H1 (cell line): Measurements from ENCODE around the gene GADD45GIP1. TPM values are rescaled to one million over a fixed set of nuclear protein-coding genes. Genes with fewer than 3 reads are reported as not detected.

Source experiments
- CTCF ChIA-PET: fragments of 300-600 bp; sonication (Branson Sonifier 250); formaldehyde crosslinking; loops from one replicate; lab custom pipeline; 2021; ENCODE audit not compliant: partially characterized antibody; lab: Charles Lee
- POLR2A ChIA-PET: fragments of 300-600 bp; sonication (Branson Sonifier 250); formaldehyde crosslinking; loops from one replicate; lab custom pipeline; 2021; ENCODE audit warnings: inconsistent platforms; ENCODE audit not compliant: partially characterized antibody; lab: Charles Lee
- DNase-seq, 2 experiments: peaks; one replicate each; pipeline versions ENCODE4 v3.0.0 to v3.0.0-alpha.2; 2010 to 2022; ENCODE audit warnings: low spot score in 2 of 2, low read depth in 1 of 2, mixed read lengths in 1 of 2
- FAIRE-seq: peaks from 2 replicates; lab custom pipeline; 2011; peaks lifted over from hg19 to GRCh38; lab: Jason Lieb, UNC
- H2AFZ ChIP-seq: 2 replicates; pipeline ENCODE4 v1.8.1; 2012; ENCODE audit warnings: low read length, inconsistent platforms
- H2AK5ac ChIP-seq: 2 replicates; pipeline ENCODE4 v1.6.1; 2013; ENCODE audit warnings: low read depth, low read length
- H2BK120ac ChIP-seq: replicated peaks from 2 replicates; pipeline ENCODE3; 2013; ENCODE audit warnings: low read depth, low read length, inconsistent platforms
- H2BK12ac ChIP-seq: 2 replicates; pipeline ENCODE4 v1.6.1; 2013; ENCODE audit warnings: low read depth, low read length
- H2BK15ac ChIP-seq: 2 replicates; pipeline ENCODE4 v1.6.1; 2013; ENCODE audit warnings: low read length
- H2BK20ac ChIP-seq: 2 replicates; pipeline ENCODE4 v1.6.1; 2013; ENCODE audit warnings: low read length
- H2BK5ac ChIP-seq: 2 replicates; pipeline ENCODE4 v1.6.1; 2013; ENCODE audit warnings: low read depth, low read length
- H3K14ac ChIP-seq: 2 replicates; pipeline ENCODE4 v1.6.1; 2013; ENCODE audit warnings: inconsistent platforms; ENCODE audit not compliant: insufficient read length
- H3K18ac ChIP-seq: 2 replicates; pipeline ENCODE4 v1.6.1; 2013; ENCODE audit warnings: low read length; ENCODE audit errors: extremely low read depth
- H3K23ac ChIP-seq: 2 replicates; pipeline ENCODE4 v1.6.1; 2013; ENCODE audit warnings: inconsistent platforms; ENCODE audit not compliant: insufficient read length
- H3K23me2 ChIP-seq: 2 replicates; pipeline ENCODE4 v1.6.1; 2013; ENCODE audit warnings: low read depth, low read length
- H3K27ac ChIP-seq: 2 replicates; pipeline ENCODE4 v1.6.1; 2011; ENCODE audit warnings: low read depth, low read length, inconsistent platforms
- H3K27me3 ChIP-seq, 4 experiments: replicated peaks in 1 of 4; 1 replicate in 1 of 4; 2 replicates in 3 of 4; pipeline versions ENCODE4 v1.6.1 to v1.8.1; 2011 to 2013; ENCODE audit warnings: low read length in 3 of 4, mild to moderate bottlenecking in 3 of 4, inconsistent platforms in 2 of 4, mixed read lengths in 2 of 4, moderate library complexity in 1 of 4; ENCODE audit not compliant: control insufficient read depth in 3 of 4, insufficient read depth in 3 of 4; ENCODE audit errors: extremely low read depth in 1 of 4
- H3K36me3 ChIP-seq, 4 experiments: 2 replicates each; pipeline versions ENCODE4 v1.6.1 to v1.8.1; 2011 to 2013; ENCODE audit warnings: mild to moderate bottlenecking in 4 of 4, low read length in 3 of 4, moderate library complexity in 2 of 4, control low read depth in 1 of 4, inconsistent platforms in 1 of 4; ENCODE audit not compliant: insufficient read depth in 4 of 4, control insufficient read depth in 2 of 4
- H3K4ac ChIP-seq: replicated peaks from 2 replicates; pipeline ENCODE3; 2013; ENCODE audit warnings: low read length, low read depth, mixed read lengths, inconsistent platforms; ENCODE audit not compliant: insufficient read length
- H3K4me1 ChIP-seq, 4 experiments: replicated peaks in 1 of 4; 1 replicate in 1 of 4; 2 replicates in 3 of 4; pipeline versions ENCODE4 v1.6.1 to v1.8.1; 2011 to 2013; ENCODE audit warnings: low read length in 3 of 4, inconsistent platforms in 2 of 4, mixed read lengths in 1 of 4; ENCODE audit not compliant: insufficient read depth in 4 of 4, control insufficient read depth in 3 of 4
- H3K4me2 ChIP-seq, 2 experiments: 2 replicates each; pipeline versions ENCODE4 v1.6.1 to v1.8.1; 2011 to 2013; ENCODE audit warnings: low read depth in 2 of 2, low read length in 2 of 2, control low read depth in 1 of 2, inconsistent platforms in 1 of 2, mild to moderate bottlenecking in 1 of 2; ENCODE audit not compliant: insufficient read depth in 1 of 2
- H3K4me3 ChIP-seq, 4 experiments: fragments of 200-600, 300-600 bp in 1 of 4; sonication (generic), shearing (Covaris generic), sonication (Bioruptor Twin) in 1 of 4; 2 replicates each; pipeline versions ENCODE4 v1.5.1 to v1.8.1; 2011 to 2016; ENCODE audit warnings: low read length in 4 of 4, low read depth in 3 of 4, control low read depth in 2 of 4, inconsistent platforms in 2 of 4, mild to moderate bottlenecking in 2 of 4, mixed read lengths in 1 of 4, moderate library complexity in 1 of 4; ENCODE audit not compliant: insufficient read depth in 2 of 4; ENCODE audit errors: extremely low read depth in 1 of 4
- H3K56ac ChIP-seq: replicated peaks from 2 replicates; pipeline ENCODE3; 2013; ENCODE audit warnings: low read depth, mild to moderate bottlenecking, mixed read lengths, low read length, inconsistent platforms; ENCODE audit not compliant: insufficient read length
- H3K79me1 ChIP-seq: 2 replicates; pipeline ENCODE4 v1.6.1; 2013; ENCODE audit warnings: low read depth, low read length, control low read depth
- H3K79me2 ChIP-seq, 2 experiments: 2 replicates each; pipeline versions ENCODE4 v1.6.1 to v1.8.1; 2012 to 2013; ENCODE audit warnings: low read length in 2 of 2, mild to moderate bottlenecking in 2 of 2, inconsistent platforms in 1 of 2; ENCODE audit not compliant: insufficient read depth in 2 of 2, control insufficient read depth in 1 of 2
- H3K9ac ChIP-seq, 4 experiments: replicated peaks in 1 of 4; 1 replicate in 1 of 4; 2 replicates in 3 of 4; pipeline versions ENCODE4 v1.6.1 to v1.8.1; 2011 to 2013; ENCODE audit warnings: low read depth in 3 of 4, low read length in 3 of 4, control low read depth in 2 of 4, mild to moderate bottlenecking in 2 of 4, moderate library complexity in 2 of 4, inconsistent platforms in 1 of 4; ENCODE audit errors: extremely low read depth in 1 of 4
- H3K9me3 ChIP-seq, 2 experiments: 2 replicates each; pipeline versions ENCODE4 v1.6.1 to v1.8.1; 2012 to 2013; ENCODE audit warnings: mild to moderate bottlenecking in 2 of 2, moderate library complexity in 2 of 2, control low read depth in 1 of 2, inconsistent platforms in 1 of 2, low read depth in 1 of 2, low read length in 1 of 2, mixed read lengths in 1 of 2; ENCODE audit not compliant: insufficient read depth in 2 of 2
- H4K20me1 ChIP-seq, 2 experiments: replicated peaks in 1 of 2; 2 replicates each; pipeline versions ENCODE3 to v1.8.1; 2011 to 2013; ENCODE audit warnings: inconsistent platforms in 2 of 2, low read length in 2 of 2, mild to moderate bottlenecking in 1 of 2; ENCODE audit not compliant: insufficient read depth in 2 of 2, control insufficient read depth in 1 of 2
- H4K5ac ChIP-seq: 2 replicates; pipeline ENCODE4 v1.6.1; 2013; ENCODE audit warnings: low read length, low read depth, mixed read lengths, inconsistent platforms; ENCODE audit not compliant: insufficient read length
- H4K8ac ChIP-seq: 2 replicates; pipeline ENCODE4 v1.8.0; 2013; ENCODE audit warnings: mild to moderate bottlenecking, moderate library complexity, low read length, inconsistent platforms; ENCODE audit not compliant: insufficient read depth; ENCODE audit errors: extremely low read depth
- H4K91ac ChIP-seq: replicated peaks from 2 replicates; pipeline ENCODE3; 2013; ENCODE audit warnings: low read length, mixed read lengths, inconsistent platforms; ENCODE audit not compliant: insufficient read length
- EP300 ChIP-seq, 2 experiments: IDR thresholded peaks; 1 replicate in 1 of 2; 2 replicates in 1 of 2; pipeline ENCODE4 v1.6.1; 2011 to 2012; ENCODE audit warnings: low read depth in 2 of 2, low read length in 2 of 2, mild to moderate bottlenecking in 2 of 2, borderline replicate concordance in 1 of 2, inconsistent platforms in 1 of 2, moderate library complexity in 1 of 2
- GABPA ChIP-seq: IDR thresholded peaks from 2 replicates; pipeline ENCODE4 v1.6.1; 2011; ENCODE audit warnings: mild to moderate bottlenecking, low read length, moderate library complexity, borderline replicate concordance; ENCODE audit not compliant: insufficient read depth
- HDAC2 ChIP-seq, 2 experiments: fragments of 300-600 bp in 1 of 2; sonication (generic) in 1 of 2; IDR thresholded peaks; 2 replicates each; pipeline ENCODE4 v1.6.1; 2011 to 2012; ENCODE audit warnings: low read depth in 2 of 2, low read length in 2 of 2, mild to moderate bottlenecking in 2 of 2, moderate library complexity in 2 of 2, borderline replicate concordance in 1 of 2, inconsistent platforms in 1 of 2
- POLR2A ChIP-seq, 2 experiments: IDR thresholded peaks; 1 replicate in 1 of 2; 2 replicates in 1 of 2; pipeline ENCODE4 v1.6.1; 2011; ENCODE audit warnings: low read depth in 2 of 2, low read length in 2 of 2, mild to moderate bottlenecking in 2 of 2; ENCODE audit errors: control extremely low read depth in 1 of 2
- POLR2AphosphoS5 ChIP-seq: IDR thresholded peaks from 2 replicates; pipeline ENCODE4 v1.6.1; 2011; ENCODE audit warnings: low read depth, low read length
- RFX5 ChIP-seq: IDR thresholded peaks from 2 replicates; pipeline ENCODE4 v1.6.1; 2011; ENCODE audit warnings: low read depth, low read length, improper control_type of control experiment, borderline replicate concordance
- SAP30 ChIP-seq: fragments of 300-600 bp; sonication (generic); IDR thresholded peaks from 2 replicates; pipeline ENCODE4 v1.7.1; 2012; ENCODE audit warnings: low read length, moderate library complexity, mild to moderate bottlenecking, inconsistent platforms; ENCODE audit not compliant: insufficient read depth, insufficient replicate concordance
- SIRT6 ChIP-seq: IDR thresholded peaks from one replicate; pipeline ENCODE4 v1.7.1; 2012; ENCODE audit warnings: low read length, inconsistent platforms
- SIX5 ChIP-seq: IDR thresholded peaks from 2 replicates; pipeline ENCODE4 v1.6.1; 2011; ENCODE audit warnings: mild to moderate bottlenecking, low read depth, low read length
- TAF1 ChIP-seq: IDR thresholded peaks from 2 replicates; pipeline ENCODE4 v1.6.1; 2011; ENCODE audit warnings: mild to moderate bottlenecking, low read depth, low read length
- ZNF274 ChIP-seq: IDR thresholded peaks from 2 replicates; pipeline ENCODE4 v1.7.0; 2012; ENCODE audit warnings: low read length, borderline replicate concordance; ENCODE audit errors: extremely low read depth
- WGBS, 2 experiments: shearing (Covaris generic) in 1 of 2; methylation state at CpG; one replicate each; pipeline versions ENCODE4 v1.1.6 to v1.1.7; 2013 to 2015; ENCODE audit warnings: low lambda C conversion rate in 2 of 2, mixed read lengths in 2 of 2, inconsistent platforms in 1 of 2, low coverage in 1 of 2, missing lambda C conversion rate in 1 of 2; ENCODE audit not compliant: insufficient replicate concordance in 2 of 2, insufficient coverage in 1 of 2, insufficient read length in 1 of 2; ENCODE audit errors: extremely low coverage in 1 of 2, missing lambda C conversion rate in 1 of 2; 5-methylcytosine and 5-hydroxymethylcytosine counted together
- polyA plus RNA-seq, 7 experiments: library from polyadenylated mRNA; depleted of rRNA in 3 of 7; stranded (reverse) in 5 of 7; unstranded in 2 of 7; fragments of >200 nt in 5 of 7; fragments of 200-250 nt in 2 of 7; gene quantifications; 1 replicate in 5 of 7; 2 replicates in 1 of 7; 4 replicates in 1 of 7; pipeline versions ENCODE4 v1.2.1 to v1.2.3, GENCODE V29; 2011 to 2013; ENCODE audit warnings: missing spikeins in 2 of 7, mixed read lengths in 2 of 7
- total RNA-seq: library from RNA; stranded (reverse); fragmentation: NEBNext Ultra II Directional; extraction: Animal tissue kit (Norgen Biotek cat#: 25700); gene quantifications from 2 replicates; pipeline ENCODE4 v1.2.1, GENCODE V29; 2021

Gene GADD45GIP1
- total and polyA plus RNA-seq, 2 of the 8 experiments (the other 6 are each of a cell fraction or from before 2014, with no cell fraction given) = 42.2 to 42.6 TPM

- H3K79me2 ChIP-seq = peaks cover 0 to 23% of the 10 kb centered on the region in 2 experiments; a peak in 2 of 4 replicates
- H3K4me1 ChIP-seq = peaks cover 0 to 3% (median 0%) of the 10 kb centered on the region in 4 experiments; a peak in 1 of 7 replicates
- no peak for DNase-seq
- no peak overlapping the region for H3K4me2 ChIP-seq
- no peak overlapping the region for H3K4me3 ChIP-seq
- peaks cover 19 to 63% (median 32%) of the 10 kb centered on the region in 4 experiments for H3K36me3 ChIP-seq
- no peaks in the 10 kb centered on the region for H3K23me2 ChIP-seq
- H4K20me1 ChIP-seq = peaks cover 0 to 5% of the 10 kb centered on the region in 2 experiments
- H3K27ac ChIP-seq = no peak overlapping the region
- no peak overlapping the region for H2BK12ac ChIP-seq
- no peak overlapping the region for H3K9ac ChIP-seq
- no peak overlapping the region for H2AK5ac ChIP-seq
- H4K5ac ChIP-seq = no peak overlapping the region
- H3K9me3 ChIP-seq = no peaks in the 10 kb centered on the region
- H2BK20ac ChIP-seq = no peak overlapping the region
- ChIA-PET CTCF (interaction anchor here (0.6 to 3.1 kb wide), 3 partner anchors 16 to 121 kb away, joined by 3 to 18 read pairs (median 4); no protein-coding TSS in a partner anchor), POLR2A (interaction anchor here (0.7 to 8.1 kb wide), 8 partner anchors 11 to 1574 kb away, joined by 3 to 71 read pairs (median 5); partner anchors contain the start of gene CALR)
- H2AFZ ChIP-seq = no peak overlapping the region
- H3K14ac ChIP-seq = no peak overlapping the region
- no peak overlapping the region for H3K4ac ChIP-seq
- no peak overlapping the region for H2BK5ac ChIP-seq
- peaks cover 2% of the 10 kb centered on the region; the same call in 1 of the 2 replicates for H3K79me1 ChIP-seq
- no peak overlapping the region for H2BK120ac ChIP-seq
- H3K23ac ChIP-seq = no peak overlapping the region
- 93% methylated on average over 16 of the region's 16 CpGs; no CpG with 5 or more reads in 1 of the 2 experiments for WGBS, 2 experiments
- no peak overlapping the region for H3K18ac ChIP-seq
- H2BK15ac ChIP-seq = no peak overlapping the region
- H3K56ac ChIP-seq = no peak overlapping the region
- H3K27me3 ChIP-seq = no peaks in the 10 kb centered on the region
- H4K91ac ChIP-seq = no peak overlapping the region
- no peak overlapping the region for H4K8ac ChIP-seq
- no peak for FAIRE-seq
- TF ChIP-seq POLR2A (IDR thresholded peaks at IDR 0.05; ENCODE audit: control extremely low read depth in 1 of 2, low read depth in 2 of 2, low read length in 2 of 2) = 0 out of 3 replicates have a peak, but pooled peaks of 1 of the 2 experiments have one; percentile 44
- TF ChIP-seq SIRT6 = no peak
- no peak for TF ChIP-seq ZNF274
- TF ChIP-seq HDAC2 (IDR thresholded peaks at IDR 0.05; ENCODE audit: borderline replicate concordance in 1 of 2, low read depth in 2 of 2, low read length in 2 of 2) = no peak
- no peak for TF ChIP-seq TAF1
- TF ChIP-seq POLR2AphosphoS5 = peak; percentile 27; the same call in 1 of the 2 replicates
- TF ChIP-seq RFX5 = no peak
- TF ChIP-seq EP300 (IDR thresholded peaks at IDR 0.05; ENCODE audit: borderline replicate concordance in 1 of 2, low read depth in 2 of 2, low read length in 2 of 2) = no peak
- no peak for TF ChIP-seq GABPA
- no peak for TF ChIP-seq SAP30
- no peak for TF ChIP-seq SIX5
Observed at GRCh38 chr19:12949363-12950283, 7.4 kb downstream of the GADD45GIP1 start.
